Lower leg skin (tissue), 4 donors: Measurements from ENCODE around the gene AIRE. TPM values are rescaled to one million over a fixed set of nuclear protein-coding genes. Genes with fewer than 3 reads are reported as not detected.

Source experiments
- DNase-seq, 2 donors: peaks; one replicate each; pipeline ENCODE4 v3.0.0-alpha.2; 2019; ENCODE audit warnings: low spot score in 2 of 2
- H3K4me3 ChIP-seq: fragments of 200-600 bp; sonication (generic); 2 replicates; pipeline ENCODE4 v1.5.1; 2017; ENCODE audit warnings: mild to moderate bottlenecking, low read depth; ENCODE audit not compliant: poor library complexity, severe bottlenecking
- POLR2A ChIP-seq, 2 donors: fragments of 450-650 bp; IDR thresholded peaks; one replicate each; pipeline ENCODE4 v1.6.1; 2016 to 2017; ENCODE audit warnings: antibody characterized with exemption in 2 of 2, mild to moderate bottlenecking in 1 of 2, moderate library complexity in 1 of 2
- WGBS, 2 donors: methylation state at CpG; one replicate each; pipeline ENCODE4 v1.1.5; 2018; 5-methylcytosine and 5-hydroxymethylcytosine counted together
- intact Hi-C: fragments of 100-400 bp; cut with DNase I; formaldehyde crosslinking; loops from one replicate; pipeline ENCODE4 v1.15.0; 2023; ENCODE audit warnings: low total_unique reads
- total RNA-seq, 4 donors: library from RNA; depleted of rRNA; stranded (reverse); fragments of >200 nt; gene quantifications; one replicate each; pipeline ENCODE4 v1.1.0, GENCODE V29; 2016
- TF ChIP-seq, protein P1 (sequence below), 3 donors: fragments of 450-650 bp; IDR thresholded peaks; one replicate each; pipeline ENCODE4 v1.5.1; 2016; ENCODE audit warnings: antibody characterized with exemption in 3 of 3, mild to moderate bottlenecking in 3 of 3, moderate library complexity in 2 of 3

Gene AIRE
- total RNA-seq, 4 donors from 2014 or later = 0.12 to 0.21 (median 0.19) TPM; not detected in 1

GRCh38 chr21:44326272-44326647, 40.6 kb downstream of the AIRE start:
- DNase-seq = no peak
- intact Hi-C loops = no loop called here
- WGBS, 2 donors = 85 to 94% methylated on average over 7 to 13 of the region's 13 CpGs
- H3K4me3 ChIP-seq = no peak overlapping the region
- TF ChIP-seq POLR2A (IDR thresholded peaks at IDR 0.05) = no peak
- TF ChIP-seq, protein P1, sequence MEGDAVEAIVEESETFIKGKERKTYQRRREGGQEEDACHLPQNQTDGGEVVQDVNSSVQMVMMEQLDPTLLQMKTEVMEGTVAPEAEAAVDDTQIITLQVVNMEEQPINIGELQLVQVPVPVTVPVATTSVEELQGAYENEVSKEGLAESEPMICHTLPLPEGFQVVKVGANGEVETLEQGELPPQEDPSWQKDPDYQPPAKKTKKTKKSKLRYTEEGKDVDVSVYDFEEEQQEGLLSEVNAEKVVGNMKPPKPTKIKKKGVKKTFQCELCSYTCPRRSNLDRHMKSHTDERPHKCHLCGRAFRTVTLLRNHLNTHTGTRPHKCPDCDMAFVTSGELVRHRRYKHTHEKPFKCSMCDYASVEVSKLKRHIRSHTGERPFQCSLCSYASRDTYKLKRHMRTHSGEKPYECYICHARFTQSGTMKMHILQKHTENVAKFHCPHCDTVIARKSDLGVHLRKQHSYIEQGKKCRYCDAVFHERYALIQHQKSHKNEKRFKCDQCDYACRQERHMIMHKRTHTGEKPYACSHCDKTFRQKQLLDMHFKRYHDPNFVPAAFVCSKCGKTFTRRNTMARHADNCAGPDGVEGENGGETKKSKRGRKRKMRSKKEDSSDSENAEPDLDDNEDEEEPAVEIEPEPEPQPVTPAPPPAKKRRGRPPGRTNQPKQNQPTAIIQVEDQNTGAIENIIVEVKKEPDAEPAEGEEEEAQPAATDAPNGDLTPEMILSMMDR (IDR thresholded peaks at IDR 0.05) = no peak

DNA sequence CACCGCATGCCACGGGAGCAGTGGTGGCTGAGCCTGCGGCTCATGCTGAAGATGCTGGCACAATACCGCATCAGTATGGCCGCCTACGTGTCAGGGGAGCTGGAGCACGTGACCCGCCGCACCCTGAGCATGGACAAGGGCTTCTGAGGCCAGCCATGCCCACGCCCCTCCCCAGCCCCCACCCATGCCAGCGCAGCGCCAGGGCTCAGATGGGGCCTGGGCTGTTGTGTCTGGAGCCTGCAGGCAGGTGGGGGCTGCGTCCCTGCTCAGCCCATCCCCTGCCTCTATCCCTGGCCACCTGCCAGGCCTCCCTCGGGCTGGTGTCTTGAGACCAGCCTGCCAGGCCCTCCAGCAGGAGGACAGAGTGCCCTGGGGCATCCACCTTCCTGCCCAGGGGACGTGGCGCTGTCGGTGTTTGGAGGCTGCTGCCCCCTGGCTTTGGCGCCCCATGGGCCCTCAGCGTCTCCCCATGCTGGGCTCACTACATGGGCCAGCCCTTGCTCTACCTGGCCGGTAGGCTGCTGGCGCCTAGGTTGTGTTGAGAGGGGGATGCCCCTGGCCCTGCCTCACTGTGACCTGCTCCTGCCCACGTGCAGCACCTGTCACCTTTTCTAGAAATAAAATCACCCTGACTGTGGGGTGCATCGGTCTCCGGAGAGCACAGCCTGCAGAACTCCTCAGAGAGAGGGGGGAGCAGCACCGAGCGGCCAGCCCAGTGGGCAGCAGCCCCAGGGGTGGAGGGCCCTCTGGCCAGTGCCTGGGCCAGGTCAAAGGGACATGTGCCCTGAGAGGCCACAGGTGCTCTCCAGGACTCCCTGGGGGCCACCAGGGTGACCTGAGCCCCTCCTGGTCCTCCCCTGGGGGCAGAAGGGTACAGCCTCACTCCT, 41.3 kb downstream of the AIRE start:
- no peak for TF ChIP-seq POLR2A (IDR thresholded peaks at IDR 0.05)
- TF ChIP-seq, protein P1 (IDR thresholded peaks at IDR 0.05) = no peak
- intact Hi-C loops = no loop called here
- H3K4me3 ChIP-seq = no peak overlapping the region
- WGBS, 2 donors = 87 to 94% methylated on average over 13 to 19 of the region's 26 CpGs
- no peak for DNase-seq

DNA sequence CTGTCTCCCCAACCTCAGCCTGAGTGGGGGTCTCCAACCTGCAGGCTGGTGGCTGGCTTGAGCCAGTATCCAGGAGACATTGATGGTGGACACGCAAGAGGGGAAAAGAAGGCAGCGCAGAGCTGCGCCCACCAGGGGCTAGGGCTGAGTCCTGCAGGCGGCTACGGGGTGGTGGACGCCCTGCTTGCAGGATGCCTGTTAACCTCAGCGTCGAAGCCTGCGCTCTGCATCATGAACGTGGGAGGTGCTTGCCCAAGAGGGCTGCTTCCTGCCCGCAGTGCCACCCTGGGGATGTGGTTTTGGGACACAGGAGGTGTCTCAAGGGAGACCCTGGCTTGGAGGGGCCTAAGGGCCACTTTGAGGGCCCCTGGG, 41.9 kb downstream of the AIRE start:
- intact Hi-C loops = no loop called here
- TF ChIP-seq, protein P1 (IDR thresholded peaks at IDR 0.05) = no peak
- no peak for TF ChIP-seq POLR2A (IDR thresholded peaks at IDR 0.05)
- no peak overlapping the region for H3K4me3 ChIP-seq
- DNase-seq = no peak
- 87 to 88% methylated on average over 11 of the region's 11 CpGs for WGBS, 2 donors

GRCh38 chr21:44328242-44328895, 42.7 kb downstream of the AIRE start:
- WGBS, 2 donors = 77 to 86% methylated on average over 21 to 24 of the region's 25 CpGs
- no peak overlapping the region for H3K4me3 ChIP-seq
- TF ChIP-seq POLR2A (IDR thresholded peaks at IDR 0.05) = no peak
- TF ChIP-seq, protein P1 (IDR thresholded peaks at IDR 0.05) = no peak
- intact Hi-C loops = no loop called here
- no peak for DNase-seq

DNA sequence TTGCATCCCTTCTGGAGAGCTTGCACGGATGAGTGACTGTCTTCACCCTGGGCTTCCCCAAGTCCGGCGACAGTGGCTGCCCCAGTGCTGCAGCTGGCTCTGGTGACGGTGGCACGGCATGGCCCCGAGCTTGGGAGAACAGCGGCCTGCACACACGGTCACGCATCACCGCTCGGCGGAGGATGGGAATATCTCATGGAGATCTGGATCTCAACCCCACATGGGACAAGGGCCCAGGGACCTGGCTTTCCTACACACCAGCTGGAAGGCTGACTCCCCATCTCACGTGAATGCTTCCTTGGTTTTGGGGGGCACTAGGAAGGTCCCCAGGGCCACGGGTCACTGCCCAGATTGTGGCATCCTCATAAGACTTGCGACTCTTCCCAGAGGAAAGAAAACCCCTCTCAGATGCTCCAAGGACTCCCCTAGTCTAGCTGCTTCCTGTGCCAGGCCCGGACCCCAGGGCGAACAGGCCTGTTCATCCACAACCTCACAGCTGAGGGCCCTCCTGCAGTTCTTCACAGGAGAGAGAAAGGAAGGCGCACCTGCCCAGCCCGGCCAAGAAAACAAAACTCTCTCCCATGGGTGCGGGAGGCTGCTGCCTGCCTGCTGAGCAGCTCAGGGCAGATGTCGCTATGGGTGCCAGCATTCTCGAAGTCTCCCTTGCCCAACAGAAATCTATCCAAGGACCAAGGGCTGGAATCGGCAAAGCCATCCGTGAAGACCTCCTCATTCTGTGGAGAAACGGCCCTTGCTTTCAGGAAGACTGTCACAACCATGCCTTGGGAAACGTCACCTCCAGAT, 43.6 kb downstream of the AIRE start:
- no peak overlapping the region for H3K4me3 ChIP-seq
- WGBS, 2 donors = 58 to 65% methylated on average over 26 of the region's 26 CpGs
- TF ChIP-seq, protein P1 (IDR thresholded peaks at IDR 0.05) = no peak
- TF ChIP-seq POLR2A (IDR thresholded peaks at IDR 0.05) = no peak
- intact Hi-C loops = no loop called here
- DNase-seq = no peak
